Stimulated activated naive CD4-positive, alpha-beta T cell treated with Interleukin-2 at 50 U/mL for 16 hours (primary cell): ENCODE results near the gene SCART1.
"Not testable (repeated sequence)": the region's sequence is repeated elsewhere in the genome, so short reads cannot be mapped to it uniquely, and the experiment has no call there.

Source experiments
- DNase-seq: peaks from one replicate; lab custom pipeline; 2025; lab: John Stamatoyannopoulos, UW

SCART1 gene

GRCh38 chr10:133432789-133433188, 21.0 kb upstream of the SCART1 start:
- DNase-seq, result not testable (repeated sequence)

GRCh38 chr10:133438711-133439273, 15.0 kb upstream of the SCART1 start:
- DNase-seq, result no peak

- DNase-seq, result no peak
These were observed 14.0 kb upstream of the SCART1 start for GRCh38 chr10:133439517-133440461.

GRCh38 chr10:133440633-133441285, 13.0 kb upstream of the SCART1 start:
- no peak for DNase-seq

GRCh38 chr10:133441356-133441755, 12.4 kb upstream of the SCART1 start:
- DNase-seq, result not testable (repeated sequence)

- DNase-seq, result no peak
These were observed 12.0 kb upstream of the SCART1 start for GRCh38 chr10:133441780-133442179.

- peak; percentile 22 for DNase-seq
These were observed 11.4 kb upstream of the SCART1 start for GRCh38 chr10:133442191-133442966.

- no peak for DNase-seq
These were observed 10.5 kb upstream of the SCART1 start for GRCh38 chr10:133442967-133443924.

GRCh38 chr10:133444342-133445267, 9.1 kb upstream of the SCART1 start:
- DNase-seq, result no peak

GRCh38 chr10:133445268-133445732, 8.4 kb upstream of the SCART1 start:
- DNase-seq, result no peak

GRCh38 chr10:133445751-133446708, 7.7 kb upstream of the SCART1 start:
- no peak for DNase-seq

- no peak for DNase-seq
These were observed 6.8 kb upstream of the SCART1 start for GRCh38 chr10:133446979-133447378.

- DNase-seq, result no peak
These were observed 5.6 kb upstream of the SCART1 start for GRCh38 chr10:133448120-133448519.

- DNase-seq, result no peak
These were observed 2.4 kb upstream of the SCART1 start for GRCh38 chr10:133451346-133451745.

GRCh38 chr10:133452453-133452852, 1.3 kb upstream of the SCART1 start:
- no peak for DNase-seq

- no peak for DNase-seq
These were observed 604 bp downstream of the SCART1 start for GRCh38 chr10:133454204-133454893.

GRCh38 chr10:133455196-133455595, 1.5 kb downstream of the SCART1 start:
- no peak for DNase-seq

- DNase-seq, result no peak
These were observed 1.9 kb downstream of the SCART1 start for GRCh38 chr10:133455611-133456031.
